Gastroesophageal sphincter (tissue), 3 donors: ENCODE data around the gene MSRB2.

Experiments
- EP300 ChIP-seq: sonication (generic); formaldehyde crosslinking; IDR thresholded peaks from one replicate; pipeline ENCODE4 v1.6.1; 2017; ENCODE audit warnings: antibody characterized with exemption, mild to moderate bottlenecking
- POLR2A ChIP-seq, 2 donors: fragments of 450-650 bp; IDR thresholded peaks; one replicate each; pipeline ENCODE4 v1.6.1; 2017; ENCODE audit warnings: antibody characterized with exemption in 2 of 2, mild to moderate bottlenecking in 2 of 2, moderate library complexity in 1 of 2
- TF ChIP-seq, protein P1 (sequence below), 4 experiments: fragments of 200-600 bp in 2 of 4; fragments of 450-650 bp in 2 of 4; sonication (generic) in 1 of 4; IDR thresholded peaks; one replicate each; pipeline ENCODE4 v1.5.1; 2017 to 2019; ENCODE audit warnings: antibody characterized with exemption in 4 of 4, mild to moderate bottlenecking in 2 of 4, moderate library complexity in 2 of 4

DNA sequence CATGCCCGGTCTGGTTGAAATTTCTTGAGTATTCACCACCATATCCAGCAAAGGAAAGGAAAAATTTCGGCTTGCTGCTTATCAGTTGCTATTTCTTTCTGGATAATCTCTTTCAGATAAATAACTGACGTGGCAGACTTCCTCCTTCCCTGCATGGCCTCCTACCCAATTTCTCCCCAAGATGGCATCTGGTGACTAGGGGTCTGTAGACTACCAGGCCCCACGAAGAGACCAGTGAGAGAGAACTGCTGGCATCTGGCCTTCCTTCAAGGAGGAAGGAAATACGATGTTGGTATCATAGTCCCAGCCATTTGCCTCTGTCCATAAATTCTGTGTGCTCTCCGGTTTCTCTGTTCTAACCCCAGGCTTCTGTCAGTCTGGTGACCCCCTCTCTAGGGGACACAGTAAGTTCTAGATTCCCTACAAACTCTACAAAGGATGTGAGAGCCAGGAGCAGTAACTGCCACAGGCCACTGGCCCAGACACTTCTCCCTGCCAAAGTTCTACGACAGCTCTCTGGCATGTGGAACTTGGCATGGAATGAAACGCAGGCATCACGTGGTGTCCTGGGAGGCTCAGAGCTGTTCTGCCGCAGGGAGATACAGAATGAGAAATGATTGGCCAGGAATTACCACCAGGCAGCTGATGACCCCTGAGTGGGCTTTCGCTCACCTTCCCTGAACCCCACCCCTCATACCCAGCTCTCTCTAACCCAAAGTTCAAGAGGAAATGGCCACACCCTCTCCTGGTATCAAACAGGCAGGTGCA lies 30.0 kb upstream of the MSRB2 start:
- TF ChIP-seq, protein P1, sequence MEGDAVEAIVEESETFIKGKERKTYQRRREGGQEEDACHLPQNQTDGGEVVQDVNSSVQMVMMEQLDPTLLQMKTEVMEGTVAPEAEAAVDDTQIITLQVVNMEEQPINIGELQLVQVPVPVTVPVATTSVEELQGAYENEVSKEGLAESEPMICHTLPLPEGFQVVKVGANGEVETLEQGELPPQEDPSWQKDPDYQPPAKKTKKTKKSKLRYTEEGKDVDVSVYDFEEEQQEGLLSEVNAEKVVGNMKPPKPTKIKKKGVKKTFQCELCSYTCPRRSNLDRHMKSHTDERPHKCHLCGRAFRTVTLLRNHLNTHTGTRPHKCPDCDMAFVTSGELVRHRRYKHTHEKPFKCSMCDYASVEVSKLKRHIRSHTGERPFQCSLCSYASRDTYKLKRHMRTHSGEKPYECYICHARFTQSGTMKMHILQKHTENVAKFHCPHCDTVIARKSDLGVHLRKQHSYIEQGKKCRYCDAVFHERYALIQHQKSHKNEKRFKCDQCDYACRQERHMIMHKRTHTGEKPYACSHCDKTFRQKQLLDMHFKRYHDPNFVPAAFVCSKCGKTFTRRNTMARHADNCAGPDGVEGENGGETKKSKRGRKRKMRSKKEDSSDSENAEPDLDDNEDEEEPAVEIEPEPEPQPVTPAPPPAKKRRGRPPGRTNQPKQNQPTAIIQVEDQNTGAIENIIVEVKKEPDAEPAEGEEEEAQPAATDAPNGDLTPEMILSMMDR (IDR thresholded peaks at IDR 0.05) = no peak
- TF ChIP-seq POLR2A (IDR thresholded peaks at IDR 0.05) (no peak), EP300 (no peak)
